T-helper 2 cell treated with Interferon-gamma antibody and Interleukin-4, amounts not matched to agents 5 μg/mL and 100 μg/mL, for 36 hours (primary cell): Measurements from ENCODE around the gene IFI16.
"Not testable (repeated sequence)": the region's sequence is repeated elsewhere in the genome, so short reads cannot be mapped to it uniquely, and the experiment has no call there.

Experiments
- DNase-seq: peaks from one replicate; pipeline ENCODE4 v3.0.0; 2021; ENCODE audit warnings: low spot score
- H3K27ac Mint-ChIP-seq: one replicate; pipeline ENCODE4 v1.8.0; 2021; ENCODE audit warnings: mild to moderate bottlenecking, mixed read lengths
- H3K27me3 Mint-ChIP-seq: one replicate; pipeline ENCODE4 v1.8.0; 2021; ENCODE audit warnings: low read depth, mixed read lengths
- H3K36me3 Mint-ChIP-seq: one replicate; pipeline ENCODE4 v1.8.0; 2021; ENCODE audit warnings: low read depth, mixed read lengths
- H3K4me1 Mint-ChIP-seq: one replicate; pipeline ENCODE4 v1.8.0; 2021; ENCODE audit warnings: low read depth, mixed read lengths
- H3K4me3 Mint-ChIP-seq: one replicate; pipeline ENCODE4 v1.8.0; 2022; ENCODE audit warnings: mild to moderate bottlenecking, moderate library complexity, mixed read lengths
- H3K9me3 Mint-ChIP-seq: one replicate; pipeline ENCODE4 v1.8.0; 2021; ENCODE audit warnings: mixed read lengths

The IFI16 gene

DNA sequence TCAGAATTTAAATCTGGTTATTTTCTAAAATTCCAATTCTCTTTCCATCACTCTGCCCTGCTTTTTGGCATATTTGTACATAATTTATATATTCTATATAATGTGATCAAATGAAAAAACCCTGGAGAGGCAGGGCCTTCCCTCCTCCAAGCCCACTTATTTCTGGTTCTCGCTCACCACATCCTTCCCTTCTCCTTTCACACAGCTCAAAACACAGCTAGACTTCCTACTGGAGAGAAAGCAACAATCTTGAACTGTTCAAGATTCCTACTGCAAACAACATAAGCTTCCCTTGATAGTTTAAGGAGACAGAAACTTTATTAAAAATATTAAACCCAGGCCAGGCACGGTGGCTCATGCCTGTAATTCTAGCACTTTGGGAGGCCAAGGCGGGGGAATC lies 74.4 kb downstream of the IFI16 start:
- Mint-ChIP-seq H3K4me1 (peaks cover 20% of the 10 kb centered on the region), H3K9me3 (no peaks in the 10 kb centered on the region), H3K4me3 (no peak overlapping the region), H3K27me3 (no peaks in the 10 kb centered on the region), H3K27ac (no peak overlapping the region), H3K36me3 (no peaks in the 10 kb centered on the region)
- no peak for DNase-seq

DNA sequence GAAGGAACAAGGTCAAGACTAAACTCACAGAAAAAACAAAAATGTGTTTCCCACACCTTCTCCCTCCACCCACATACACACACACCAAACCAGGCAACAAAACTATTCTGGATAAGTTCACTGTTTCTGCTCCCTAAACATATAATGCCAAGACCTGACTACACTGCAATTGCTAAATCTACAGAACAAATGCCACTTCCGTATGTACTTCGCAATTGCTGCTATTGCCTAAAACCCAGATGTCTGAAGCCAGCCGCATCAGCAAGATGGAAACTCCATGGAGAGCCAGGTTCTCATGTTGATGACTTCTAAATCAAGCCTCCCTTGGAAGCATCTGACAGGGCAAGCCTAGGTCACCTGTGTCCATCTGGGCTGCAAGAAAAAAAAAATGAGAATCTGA lies 75.2 kb downstream of the IFI16 start:
- Mint-ChIP-seq H3K27ac (no peak overlapping the region), H3K4me3 (no peak overlapping the region), H3K36me3 (no peaks in the 10 kb centered on the region), H3K4me1 (peaks cover 21% of the 10 kb centered on the region), H3K9me3 (no peaks in the 10 kb centered on the region), H3K27me3 (no peaks in the 10 kb centered on the region)
- DNase-seq: no peak

DNA sequence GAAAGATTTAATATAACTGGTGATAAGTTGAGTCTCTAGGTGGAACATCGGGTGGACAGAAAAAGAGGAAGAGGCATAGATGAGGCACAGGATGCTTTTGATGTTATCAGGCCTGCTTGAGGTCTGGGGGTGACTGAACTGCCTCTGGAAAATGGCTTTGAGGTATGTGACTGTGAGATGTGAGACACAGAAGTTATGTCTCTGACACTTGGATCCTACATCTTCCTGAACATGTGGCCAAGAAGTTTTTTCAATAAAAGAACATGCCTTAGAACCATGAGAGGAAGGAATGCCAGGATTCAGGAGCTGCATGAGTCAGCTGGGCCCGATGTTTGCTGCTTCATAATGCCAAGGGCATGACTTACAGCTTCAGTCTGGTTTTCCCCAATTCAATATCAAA lies 78.3 kb downstream of the IFI16 start:
- Mint-ChIP-seq H3K4me1 (peaks cover 43% of the 10 kb centered on the region), H3K9me3 (no peaks in the 10 kb centered on the region), H3K27ac (no peak overlapping the region), H3K4me3 (peak overlapping the region; percentile 24), H3K36me3 (no peaks in the 10 kb centered on the region), H3K27me3 (no peaks in the 10 kb centered on the region)
- DNase-seq: peak; percentile 44

DNA sequence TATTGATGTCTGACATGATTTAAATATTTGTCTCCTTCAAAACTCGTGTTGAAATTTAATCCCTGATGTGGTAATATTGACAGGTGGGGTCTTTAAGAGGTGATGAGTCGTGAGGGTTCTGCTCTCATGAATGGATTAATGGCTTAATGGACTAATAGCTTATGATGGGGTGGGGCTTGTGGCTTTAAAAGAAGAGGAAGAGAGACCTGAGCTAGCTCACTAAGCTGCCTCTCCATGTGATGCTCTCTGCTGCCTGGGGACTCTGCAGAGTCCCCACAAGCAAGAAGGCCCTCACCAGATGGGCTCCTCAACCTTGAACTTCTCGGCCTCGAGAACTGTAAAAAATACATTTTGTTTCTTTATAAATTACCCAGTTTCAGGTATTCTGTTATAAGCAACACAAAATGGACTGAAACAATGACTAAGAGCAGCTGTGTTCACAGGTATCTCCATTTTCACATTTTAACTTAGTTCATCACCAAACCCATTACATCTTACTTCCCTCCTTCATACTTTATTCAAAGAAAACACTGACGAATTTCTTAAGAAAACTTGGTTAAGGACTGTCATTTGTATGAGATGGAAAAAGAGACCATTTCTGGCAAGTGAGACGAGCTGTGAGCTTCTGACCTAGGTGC lies 79.0 kb downstream of the IFI16 start:
- Mint-ChIP-seq H3K4me1 (peaks cover 43% of the 10 kb centered on the region), H3K9me3 (no peaks in the 10 kb centered on the region), H3K27ac (peak overlapping the region; percentile 43), H3K4me3 (peak overlapping the region; percentile 24), H3K36me3 (no peaks in the 10 kb centered on the region), H3K27me3 (no peaks in the 10 kb centered on the region)
- DNase-seq: no peak

DNA sequence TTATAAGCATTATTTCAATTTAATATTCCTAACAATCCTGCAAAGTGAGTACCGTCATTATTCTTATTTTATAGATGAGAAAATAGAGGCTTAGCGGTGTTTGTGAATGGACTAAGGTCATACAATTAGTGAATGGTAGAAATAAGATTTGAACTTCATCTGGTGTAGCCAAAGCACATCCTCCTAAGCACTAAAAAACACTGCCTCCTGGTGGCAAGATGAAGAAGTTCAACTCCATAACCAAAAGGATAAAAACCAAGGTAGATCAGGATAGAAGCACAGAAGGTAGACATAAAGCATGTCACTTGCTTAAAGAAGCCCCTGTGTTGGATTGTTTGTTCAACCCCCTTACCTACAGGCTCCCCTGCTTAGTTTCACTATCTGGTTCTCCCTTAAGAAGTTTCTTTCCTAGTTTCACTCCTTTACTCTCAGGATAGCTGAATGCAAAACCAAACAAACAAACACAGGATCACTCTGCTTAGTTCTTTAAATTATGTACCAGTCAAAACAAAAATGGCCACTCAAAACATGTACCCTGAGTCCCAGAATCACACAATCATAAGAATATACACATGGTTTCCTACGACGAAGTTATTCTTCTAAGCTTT lies 79.6 kb downstream of the IFI16 start:
- no peak for DNase-seq
- Mint-ChIP-seq H3K4me1 (peaks cover 41% of the 10 kb centered on the region), H3K27me3 (no peaks in the 10 kb centered on the region), H3K9me3 (no peaks in the 10 kb centered on the region), H3K27ac (peak overlapping the region; percentile 15), H3K36me3 (no peaks in the 10 kb centered on the region), H3K4me3 (peak overlapping the region; percentile 22)

DNA sequence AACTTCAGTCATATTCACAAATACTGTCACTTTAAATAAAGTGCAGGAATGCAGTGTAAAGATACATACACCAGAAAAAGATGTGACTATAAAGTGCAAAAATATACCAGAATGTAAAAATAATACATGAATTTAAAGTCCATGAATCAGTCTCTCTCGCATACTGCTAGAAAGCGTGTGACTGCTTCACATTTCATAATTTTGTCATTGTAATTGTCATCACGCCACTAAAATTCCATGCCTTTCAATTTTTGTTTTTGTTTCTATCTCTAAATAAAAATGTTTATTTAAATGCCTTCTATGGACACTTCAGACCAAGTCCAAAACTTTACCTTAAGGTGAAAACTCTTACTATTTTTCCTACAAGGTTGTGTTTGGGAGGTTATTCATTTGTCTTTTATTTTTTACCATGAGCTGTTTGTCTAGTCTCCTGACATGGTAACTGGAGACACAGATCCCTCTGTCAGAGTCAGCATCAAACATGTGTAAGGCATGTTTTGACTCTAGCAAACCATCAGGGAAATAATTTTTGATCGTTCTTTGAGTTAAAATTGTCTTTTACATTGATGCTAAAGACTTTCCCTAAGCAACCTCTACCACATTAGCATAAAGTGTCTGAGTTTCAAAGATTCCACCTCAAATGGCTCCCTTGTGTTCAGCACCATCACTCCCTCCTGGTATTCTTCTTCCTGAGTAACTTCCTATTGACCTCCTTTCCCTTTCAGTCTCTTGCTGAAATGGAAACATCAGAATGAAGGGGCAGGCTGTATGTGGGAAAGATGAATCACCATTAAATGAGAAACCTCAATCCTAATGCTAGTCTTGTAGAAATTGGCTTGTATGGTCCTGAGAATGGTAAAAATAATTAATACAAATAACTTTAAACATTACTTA lies 80.8 kb downstream of the IFI16 start:
- H3K4me3 Mint-ChIP-seq: no peak overlapping the region
- peak overlapping the region; percentile 17 for H3K27ac Mint-ChIP-seq
- H3K9me3 Mint-ChIP-seq: no peaks in the 10 kb centered on the region
- H3K36me3 Mint-ChIP-seq: no peaks in the 10 kb centered on the region
- no peak for DNase-seq
- H3K27me3 Mint-ChIP-seq: peaks cover 5% of the 10 kb centered on the region
- peaks cover 41% of the 10 kb centered on the region for H3K4me1 Mint-ChIP-seq

DNA sequence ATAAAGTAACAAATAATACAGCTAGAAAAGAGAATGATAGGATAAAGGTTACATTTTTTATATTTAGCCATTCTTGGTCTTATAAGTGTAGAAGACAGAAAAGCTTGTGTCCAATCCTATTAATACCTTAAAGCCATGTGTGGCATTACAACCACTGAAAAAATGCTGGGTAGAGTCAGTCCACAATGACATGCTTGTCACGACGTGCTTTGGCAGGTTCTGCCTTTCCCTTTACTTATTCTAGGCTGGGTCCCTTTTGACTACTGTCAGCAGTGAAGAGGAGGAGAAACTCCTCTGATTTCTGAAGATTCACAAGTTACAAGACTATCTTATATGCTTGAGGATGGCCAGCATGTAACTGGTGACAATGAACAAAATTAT lies 81.5 kb downstream of the IFI16 start:
- Mint-ChIP-seq H3K36me3 (no peaks in the 10 kb centered on the region), H3K9me3 (no peaks in the 10 kb centered on the region), H3K27me3 (peaks cover 8% of the 10 kb centered on the region), H3K4me1 (peaks cover 41% of the 10 kb centered on the region), H3K4me3 (peak overlapping the region; percentile 23), H3K27ac (peak overlapping the region; percentile 58)
- no peak for DNase-seq

DNA sequence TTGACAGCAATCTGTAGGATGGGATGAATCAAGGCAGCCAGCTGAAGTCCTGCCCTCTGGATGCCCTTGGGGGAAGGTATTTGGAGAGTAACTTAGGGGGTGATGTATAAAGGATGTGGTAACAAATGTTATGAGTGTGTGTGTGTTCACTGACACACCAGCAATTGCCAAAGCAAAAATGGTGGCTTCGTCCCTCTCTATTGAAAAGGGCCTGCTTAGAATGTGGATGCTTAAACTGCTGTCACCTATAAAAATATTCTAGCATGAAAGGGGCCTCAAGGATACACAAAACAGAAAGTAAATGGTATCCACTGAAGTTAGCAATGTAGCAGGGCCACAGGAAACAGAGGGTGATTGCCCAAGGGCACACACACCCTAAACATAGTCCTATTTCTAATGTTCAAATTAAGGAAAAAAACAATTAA lies 81.9 kb downstream of the IFI16 start:
- H3K27me3 Mint-ChIP-seq: peaks cover 11% of the 10 kb centered on the region
- no peaks in the 10 kb centered on the region for H3K9me3 Mint-ChIP-seq
- peak; percentile 38 for DNase-seq
- peaks cover 41% of the 10 kb centered on the region for H3K4me1 Mint-ChIP-seq
- H3K27ac Mint-ChIP-seq: peak overlapping the region; percentile 58
- H3K4me3 Mint-ChIP-seq: peak overlapping the region; percentile 23
- no peaks in the 10 kb centered on the region for H3K36me3 Mint-ChIP-seq

DNA sequence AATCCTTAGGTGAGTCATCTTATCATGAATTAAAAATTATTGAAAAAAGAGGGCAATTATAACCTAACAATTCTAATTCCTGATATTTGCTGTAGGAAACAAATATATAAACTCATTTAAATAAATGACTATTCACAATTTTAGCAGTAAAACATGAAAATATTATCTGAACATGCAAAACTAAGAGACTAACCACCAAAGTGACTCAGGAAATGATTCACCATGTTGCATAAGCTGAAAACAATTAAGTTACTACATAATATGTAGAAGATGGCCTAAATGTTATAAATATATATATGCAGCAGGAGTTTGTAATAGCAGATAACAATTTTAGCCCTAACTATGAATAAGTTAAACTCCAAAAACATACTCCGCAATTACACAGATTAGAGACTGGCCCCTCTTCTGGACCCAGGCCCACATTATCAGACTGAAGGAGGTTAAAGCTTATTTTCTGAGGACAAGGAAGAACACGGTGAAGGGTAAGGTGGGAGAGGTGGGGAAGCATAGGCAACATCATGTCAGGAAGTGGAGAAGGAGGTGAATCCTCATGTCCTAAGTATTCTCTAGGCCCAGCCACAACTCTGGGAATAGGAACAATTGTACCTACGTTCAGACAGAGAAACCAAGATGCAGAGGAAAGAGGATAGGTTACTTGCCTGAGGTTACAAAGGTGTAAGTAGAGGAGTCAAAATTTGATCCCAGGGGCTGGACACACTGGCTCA lies 82.5 kb downstream of the IFI16 start:
- Mint-ChIP-seq H3K4me1 (peaks cover 38% of the 10 kb centered on the region), H3K4me3 (peak overlapping the region; percentile 23), H3K27ac (peak overlapping the region; percentile 58), H3K36me3 (no peaks in the 10 kb centered on the region), H3K27me3 (peaks cover 14% of the 10 kb centered on the region), H3K9me3 (no peaks in the 10 kb centered on the region)
- no peak for DNase-seq

DNA sequence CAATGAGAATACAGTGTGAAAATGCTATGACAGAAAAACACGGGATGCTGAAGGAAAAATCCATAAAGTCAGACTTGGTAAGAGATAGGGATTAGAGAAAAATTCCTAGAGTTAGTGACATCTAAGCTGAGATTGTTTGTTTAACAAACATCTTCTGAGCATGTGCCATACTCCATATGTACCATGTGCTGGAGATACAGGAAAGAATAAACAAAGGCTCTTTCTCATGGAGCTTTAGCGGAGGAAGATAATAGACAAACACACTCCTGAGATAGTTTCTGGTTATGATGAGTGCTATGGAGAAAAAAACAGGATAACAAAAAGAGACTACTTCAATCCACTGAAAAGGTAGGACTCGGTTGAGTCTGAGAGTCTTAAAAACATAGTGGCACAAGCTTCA lies 88.9 kb downstream of the IFI16 start:
- no peaks in the 10 kb centered on the region for H3K9me3 Mint-ChIP-seq
- no peaks in the 10 kb centered on the region for H3K4me1 Mint-ChIP-seq
- H3K27ac Mint-ChIP-seq: no peak overlapping the region
- peaks cover 57% of the 10 kb centered on the region for H3K27me3 Mint-ChIP-seq
- no peaks in the 10 kb centered on the region for H3K36me3 Mint-ChIP-seq
- no peak for DNase-seq
- H3K4me3 Mint-ChIP-seq: no peak overlapping the region

DNA sequence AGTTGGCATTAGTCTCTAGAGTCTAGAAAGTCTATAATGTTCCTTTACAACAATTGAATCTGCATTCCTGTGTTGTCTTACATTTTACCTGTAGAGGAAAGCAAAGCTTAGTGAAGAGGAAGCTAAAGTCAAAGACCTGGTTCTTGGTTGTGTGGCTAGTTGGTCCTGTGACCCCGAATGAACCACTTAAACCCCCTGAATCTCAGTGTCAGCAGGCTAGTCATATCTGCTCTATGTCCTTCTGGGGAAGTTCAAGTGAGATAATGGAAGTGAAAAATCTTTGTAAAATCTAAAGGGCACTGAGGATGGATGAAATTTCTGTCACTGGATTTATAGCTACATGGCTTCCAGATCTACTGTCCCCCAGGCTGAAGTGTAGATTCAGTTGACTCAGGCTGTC lies 90.9 kb downstream of the IFI16 start:
- Mint-ChIP-seq H3K4me3 (no peak overlapping the region), H3K36me3 (no peaks in the 10 kb centered on the region), H3K9me3 (no peaks in the 10 kb centered on the region), H3K4me1 (no peaks in the 10 kb centered on the region), H3K27ac (no peak overlapping the region), H3K27me3 (peaks cover 52% of the 10 kb centered on the region)
- DNase-seq: no peak

DNA sequence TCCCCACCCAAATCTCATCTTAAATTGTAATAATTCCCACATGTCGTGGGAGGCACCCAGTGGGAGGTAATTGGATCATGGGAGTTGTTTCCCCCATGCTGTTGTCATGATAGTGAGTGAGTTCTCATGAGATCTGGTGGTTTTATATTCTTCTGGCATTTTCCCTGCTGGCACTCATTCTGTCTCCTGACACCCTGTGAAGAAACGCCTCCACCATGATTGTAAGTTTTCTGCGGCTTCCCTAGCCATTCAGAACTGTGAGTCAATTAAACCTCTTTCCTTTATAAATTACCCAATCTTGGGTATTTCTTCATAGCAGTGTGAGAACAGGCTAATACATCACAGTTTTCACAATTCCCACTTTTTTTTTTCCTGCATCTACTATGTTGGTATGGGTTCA lies 93.3 kb downstream of the IFI16 start:
- peaks cover 49% of the 10 kb centered on the region for H3K27me3 Mint-ChIP-seq
- not testable (repeated sequence) for H3K27ac Mint-ChIP-seq, H3K4me3 Mint-ChIP-seq, H3K36me3 Mint-ChIP-seq, H3K4me1 Mint-ChIP-seq, DNase-seq, H3K9me3 Mint-ChIP-seq
